ENCODE results near the gene PTPRG.

DNA sequence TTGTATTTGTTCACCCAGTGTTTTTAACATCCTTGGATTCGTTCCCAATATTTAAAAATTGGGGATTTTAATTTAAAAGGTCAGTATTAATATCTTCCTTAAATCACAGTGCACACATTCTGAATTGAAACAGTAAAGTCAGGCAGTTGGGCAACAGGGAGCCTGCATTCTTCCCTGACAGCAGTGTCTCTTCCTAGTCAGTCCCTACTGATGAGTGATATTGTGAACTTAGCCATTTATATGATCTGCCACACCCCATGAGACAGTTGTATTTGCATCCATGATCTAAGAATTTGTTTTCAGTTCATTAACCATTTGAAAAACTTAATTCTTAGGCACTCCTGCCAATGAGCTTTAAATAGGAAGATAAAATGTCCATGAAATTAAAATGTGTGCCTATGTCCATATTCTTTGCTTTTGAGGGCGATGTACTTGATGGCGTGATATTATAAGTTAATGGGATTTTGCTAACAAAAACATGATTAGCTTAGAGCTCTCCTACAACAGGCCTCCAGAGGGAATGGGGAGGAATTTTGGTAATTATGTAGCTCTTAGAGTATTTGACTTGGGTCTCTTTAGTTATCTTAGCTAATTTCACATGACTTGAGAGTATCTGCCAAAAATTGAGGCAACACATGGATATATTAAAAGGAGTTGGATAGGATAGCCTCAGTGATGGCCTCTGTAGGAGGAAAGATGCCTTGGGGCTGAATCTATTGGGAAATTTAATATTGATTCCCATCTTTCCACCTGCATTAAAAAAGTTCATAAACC is 219.3 kb downstream of the PTPRG start:
- TF ChIP-seq, protein P1, sequence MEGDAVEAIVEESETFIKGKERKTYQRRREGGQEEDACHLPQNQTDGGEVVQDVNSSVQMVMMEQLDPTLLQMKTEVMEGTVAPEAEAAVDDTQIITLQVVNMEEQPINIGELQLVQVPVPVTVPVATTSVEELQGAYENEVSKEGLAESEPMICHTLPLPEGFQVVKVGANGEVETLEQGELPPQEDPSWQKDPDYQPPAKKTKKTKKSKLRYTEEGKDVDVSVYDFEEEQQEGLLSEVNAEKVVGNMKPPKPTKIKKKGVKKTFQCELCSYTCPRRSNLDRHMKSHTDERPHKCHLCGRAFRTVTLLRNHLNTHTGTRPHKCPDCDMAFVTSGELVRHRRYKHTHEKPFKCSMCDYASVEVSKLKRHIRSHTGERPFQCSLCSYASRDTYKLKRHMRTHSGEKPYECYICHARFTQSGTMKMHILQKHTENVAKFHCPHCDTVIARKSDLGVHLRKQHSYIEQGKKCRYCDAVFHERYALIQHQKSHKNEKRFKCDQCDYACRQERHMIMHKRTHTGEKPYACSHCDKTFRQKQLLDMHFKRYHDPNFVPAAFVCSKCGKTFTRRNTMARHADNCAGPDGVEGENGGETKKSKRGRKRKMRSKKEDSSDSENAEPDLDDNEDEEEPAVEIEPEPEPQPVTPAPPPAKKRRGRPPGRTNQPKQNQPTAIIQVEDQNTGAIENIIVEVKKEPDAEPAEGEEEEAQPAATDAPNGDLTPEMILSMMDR (IDR thresholded peaks at IDR 0.05; ENCODE audit: poor library complexity) = no peak
- no peak for TF ChIP-seq EZH2 (IDR thresholded peaks at IDR 0.05; ENCODE audit: borderline replicate concordance)
